GM18507 (cell line): ENCODE data around the gene MSRB1.
"Not testable (repeated sequence)": the region's sequence is repeated elsewhere in the genome, so short reads cannot be mapped to it uniquely, and the experiment has no call there.

Experiments used
- DNase-seq: peaks from one replicate; pipeline ENCODE4 v3.0.0; 2011; ENCODE audit warnings: low read depth; ENCODE audit not compliant: insufficient read length; ENCODE audit errors: extremely low spot score
- FAIRE-seq: peaks from 2 replicates; lab custom pipeline; 2011; peaks lifted over from hg19 to GRCh38; lab: Jason Lieb, UNC

MSRB1 gene

DNA sequence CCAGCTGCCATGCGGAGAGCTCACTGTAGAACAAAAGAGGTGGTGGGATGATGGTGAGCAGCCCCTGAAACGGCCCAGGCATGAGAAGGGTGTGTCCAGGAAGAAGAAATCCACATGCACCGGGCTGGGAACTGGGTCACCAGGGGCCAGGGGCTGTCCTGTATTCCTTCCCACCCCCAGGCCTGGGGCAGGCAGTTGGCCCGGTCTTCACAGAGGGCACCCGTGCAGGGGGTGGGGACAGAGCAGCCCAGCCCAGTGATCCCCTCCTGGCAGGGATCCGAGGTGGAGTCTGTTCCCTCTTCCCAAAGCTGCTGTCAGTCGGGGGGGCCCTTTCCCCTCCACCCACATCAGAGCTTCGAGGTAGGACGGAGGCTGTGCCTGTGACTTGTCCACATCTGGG lies 34.0 kb downstream of the MSRB1 start:
- no peak for FAIRE-seq
- DNase-seq, result no peak

DNA sequence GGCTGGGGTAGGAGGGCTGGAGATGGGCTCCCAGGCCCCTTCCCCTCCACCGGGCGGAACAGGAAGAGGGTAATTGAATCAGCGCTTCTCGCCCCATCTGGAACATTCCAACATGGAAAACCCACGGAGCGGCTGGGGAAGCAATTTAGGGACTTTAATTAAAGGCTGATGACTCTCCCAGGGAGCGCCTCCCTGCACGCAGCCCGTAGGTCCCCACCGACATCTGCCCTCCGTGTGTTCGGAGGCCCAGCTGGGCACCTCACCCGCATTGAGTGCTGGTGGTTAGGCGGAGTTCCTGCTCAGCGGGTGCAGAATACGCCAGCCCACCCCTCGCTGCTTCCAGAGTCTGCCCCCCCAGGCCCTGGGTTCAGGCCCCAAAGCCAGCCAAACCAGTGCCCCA lies 34.8 kb downstream of the MSRB1 start:
- no peak for DNase-seq
- FAIRE-seq, result no peak

DNA sequence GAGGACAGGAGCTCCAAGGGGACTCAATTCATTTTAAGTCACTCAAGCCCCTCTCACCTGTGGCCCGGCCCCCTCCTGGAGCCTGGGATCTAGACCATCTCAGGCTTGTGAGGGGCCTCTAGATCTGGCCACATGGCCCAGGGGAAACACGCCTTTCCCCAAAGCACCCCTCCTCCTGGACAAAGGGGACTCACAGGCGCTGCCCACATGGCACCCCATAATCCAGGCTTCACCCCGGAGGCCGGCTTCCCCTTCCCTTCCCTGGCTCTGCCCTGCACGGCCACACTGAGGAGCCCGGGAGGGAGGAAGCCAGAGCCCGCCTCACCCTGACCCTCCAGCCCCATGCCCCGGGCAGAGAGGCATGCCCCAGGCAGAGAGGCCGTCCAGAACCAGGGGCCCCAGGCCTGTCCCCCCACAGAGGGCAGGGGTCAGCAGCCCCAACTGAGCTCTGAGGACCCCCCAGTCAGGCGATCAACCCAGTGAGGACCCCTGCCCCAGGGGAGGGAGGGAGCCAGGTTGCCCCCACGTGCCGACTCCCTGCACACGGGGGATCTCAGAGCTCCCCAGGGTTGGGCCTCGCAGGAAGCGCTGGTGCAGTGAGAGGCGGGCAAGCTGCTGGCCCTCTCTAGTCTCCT lies 35.7 kb downstream of the MSRB1 start:
- no peak for FAIRE-seq
- DNase-seq, result no peak

DNA sequence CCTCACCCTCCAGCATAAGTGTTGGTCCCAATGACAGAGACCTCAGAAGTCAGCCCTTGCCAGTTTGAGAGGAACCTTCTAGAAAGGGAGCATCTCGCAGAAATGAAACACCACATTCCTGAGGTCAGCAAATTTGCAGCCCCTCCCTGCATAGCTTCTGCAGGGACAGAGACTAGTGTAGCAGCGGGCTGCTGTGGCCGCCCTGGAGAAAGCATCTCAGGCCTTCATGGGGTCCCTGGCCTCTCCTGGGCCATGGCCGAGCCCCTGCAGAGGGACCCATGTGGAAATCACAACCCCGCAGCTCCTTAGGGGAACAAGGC lies 36.2 kb downstream of the MSRB1 start:
- no peak for DNase-seq
- FAIRE-seq, result no peak

DNA sequence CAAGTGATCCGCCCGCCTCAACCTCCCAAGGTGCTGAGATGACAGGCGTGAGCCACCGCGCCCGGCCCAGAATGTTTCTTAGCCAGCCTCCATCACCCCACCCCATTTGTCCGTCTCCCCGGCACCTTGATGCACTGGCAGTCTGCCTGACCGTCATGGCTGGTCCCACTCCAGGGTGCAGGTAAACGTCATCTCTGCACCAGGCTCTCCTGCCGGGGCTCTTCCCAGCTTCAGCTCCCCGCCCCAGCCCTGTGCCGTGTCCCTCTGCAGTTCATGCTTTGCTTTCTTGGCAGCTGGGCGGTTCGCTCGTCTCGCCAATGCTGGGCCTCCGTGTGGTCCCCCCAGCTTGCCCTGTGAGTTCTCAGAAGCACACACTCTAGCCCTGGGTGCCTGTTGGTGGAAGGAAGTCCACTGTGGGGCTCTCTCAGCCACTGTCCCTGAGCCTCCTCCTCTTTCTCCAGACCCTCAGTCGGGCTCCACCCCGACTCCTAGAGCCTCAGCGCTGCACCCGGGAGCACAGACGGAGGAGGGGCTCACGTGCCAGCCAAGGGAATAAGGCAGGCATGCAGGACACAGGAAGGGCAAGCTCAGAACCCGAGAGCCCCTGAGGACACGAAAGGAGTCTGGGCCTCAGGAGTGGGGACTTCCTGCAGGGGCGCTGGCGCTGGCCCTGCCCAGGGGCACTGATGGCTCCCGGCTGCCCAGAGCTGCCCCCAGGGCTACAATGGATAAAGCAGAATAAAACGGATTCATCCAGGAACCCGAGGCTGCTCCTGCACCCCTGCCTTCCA lies 36.7 kb downstream of the MSRB1 start:
- DNase-seq, result no peak
- FAIRE-seq, result no peak

DNA sequence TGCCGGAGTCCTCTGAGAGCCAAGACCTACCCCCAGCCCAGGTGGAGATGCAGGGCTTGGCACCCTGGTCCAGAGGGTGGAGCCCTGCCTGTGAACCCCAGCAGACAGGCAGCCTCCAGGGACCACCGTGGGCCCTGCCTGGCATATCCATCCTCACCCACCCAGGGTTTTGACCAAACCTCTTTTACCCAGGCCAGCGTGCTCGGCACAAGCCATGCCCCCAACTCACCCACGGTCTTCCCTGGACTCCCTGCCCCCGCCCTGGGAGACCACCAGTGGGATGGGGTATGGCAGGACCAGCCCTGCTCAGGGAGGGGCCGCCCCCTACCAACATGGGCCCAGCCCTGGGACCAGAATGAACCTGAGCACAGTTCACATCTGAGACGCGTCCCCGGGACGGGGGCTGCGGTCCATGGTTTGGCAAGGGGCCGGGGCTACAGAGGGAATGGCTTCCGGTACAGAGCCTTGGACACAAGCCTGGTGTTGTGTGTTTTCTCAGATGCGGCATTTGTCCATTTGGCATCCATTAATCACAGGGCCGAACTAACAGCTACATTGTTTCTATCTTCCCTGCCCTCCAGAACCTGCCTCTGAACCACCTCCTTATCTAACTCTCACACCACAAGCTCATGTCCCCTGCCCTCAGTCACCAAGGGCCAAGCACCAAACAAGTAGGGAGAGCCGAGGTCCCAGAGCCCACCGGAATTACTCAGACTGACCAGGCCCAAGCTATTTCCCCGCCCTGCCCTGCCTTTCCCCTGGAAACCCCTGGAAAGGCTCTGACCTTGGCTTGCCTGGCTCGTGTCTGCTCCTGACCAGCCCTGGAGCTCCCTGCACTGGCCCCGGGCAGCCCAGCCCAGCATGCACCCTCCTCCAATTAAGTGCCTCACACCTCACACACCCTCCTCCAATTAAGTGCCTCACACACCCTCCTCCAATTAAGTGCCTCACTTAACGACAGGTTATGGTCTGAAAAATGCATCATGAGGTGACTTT lies 38.9 kb downstream of the MSRB1 start:
- no peak for DNase-seq
- no peak for FAIRE-seq

DNA sequence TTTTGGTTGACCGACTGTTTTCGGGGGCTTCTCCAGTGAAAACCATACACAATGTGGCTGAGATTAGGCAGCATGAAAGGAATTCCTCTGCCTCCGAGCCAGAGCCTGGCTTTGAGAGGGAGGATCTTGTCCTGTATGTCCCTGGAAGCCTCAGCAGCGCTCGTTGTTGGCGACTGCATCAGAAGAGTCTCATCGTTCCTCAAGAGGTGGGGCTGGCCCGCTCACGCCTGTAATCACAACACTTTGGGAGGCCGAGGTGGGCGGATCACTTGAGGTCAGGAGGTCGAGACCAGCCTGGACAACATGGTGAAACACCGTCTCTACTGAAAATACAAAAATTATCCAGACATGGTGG lies 39.8 kb downstream of the MSRB1 start:
- DNase-seq, result no peak

DNA sequence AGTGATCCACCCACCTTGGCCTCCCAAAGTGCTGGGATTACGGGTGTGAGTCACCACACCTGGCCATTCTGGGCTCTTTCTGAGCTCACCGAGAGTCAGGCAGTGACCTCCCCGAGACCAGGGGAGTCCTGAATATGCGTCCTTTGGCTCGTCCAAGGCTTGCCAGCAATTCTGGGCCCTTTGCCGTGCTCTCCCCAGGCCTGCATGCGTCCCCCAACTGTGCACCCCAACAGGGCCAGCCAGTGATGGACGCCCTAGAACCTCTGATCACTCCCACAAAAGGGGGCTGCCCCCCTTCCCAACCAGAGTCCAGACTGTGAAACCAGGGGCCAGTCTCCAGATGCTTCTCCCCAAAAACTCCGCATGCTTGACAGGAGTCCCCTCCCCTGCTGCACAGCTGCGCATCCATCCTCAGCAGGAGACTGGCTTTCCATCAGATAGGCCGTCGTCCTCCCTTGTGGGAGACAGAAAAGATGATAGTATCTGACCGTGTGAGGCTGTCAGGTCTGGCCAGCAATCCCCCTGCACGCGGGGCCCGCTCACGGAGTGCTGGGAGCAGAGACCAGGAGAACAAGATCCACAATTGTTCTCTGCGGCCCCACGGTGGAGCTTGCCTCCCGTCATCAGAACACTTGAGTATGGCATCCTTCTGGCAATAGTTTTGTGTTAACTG lies 40.3 kb downstream of the MSRB1 start:
- FAIRE-seq, result no peak
- no peak for DNase-seq

More for the DNA sequence above, 39.8 kb downstream of the MSRB1 start:
- FAIRE-seq, result no peak

DNA sequence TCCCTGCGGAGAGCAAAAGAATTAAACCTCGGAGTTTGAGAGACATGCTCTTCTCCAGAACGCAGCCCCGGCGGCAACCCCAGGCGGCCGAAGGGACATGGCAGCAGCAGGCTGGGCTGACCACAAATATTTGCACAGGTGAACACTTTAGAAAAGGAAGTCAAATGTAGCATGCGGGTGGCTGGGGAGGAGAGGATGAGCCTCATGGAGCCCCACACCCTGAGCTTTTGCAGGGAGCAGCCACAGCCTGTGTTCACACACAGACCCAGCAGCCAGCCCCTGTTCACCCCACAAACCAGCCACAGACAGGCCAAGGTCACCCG lies 42.6 kb downstream of the MSRB1 start:
- DNase-seq (no peak), FAIRE-seq (no peak)

DNA sequence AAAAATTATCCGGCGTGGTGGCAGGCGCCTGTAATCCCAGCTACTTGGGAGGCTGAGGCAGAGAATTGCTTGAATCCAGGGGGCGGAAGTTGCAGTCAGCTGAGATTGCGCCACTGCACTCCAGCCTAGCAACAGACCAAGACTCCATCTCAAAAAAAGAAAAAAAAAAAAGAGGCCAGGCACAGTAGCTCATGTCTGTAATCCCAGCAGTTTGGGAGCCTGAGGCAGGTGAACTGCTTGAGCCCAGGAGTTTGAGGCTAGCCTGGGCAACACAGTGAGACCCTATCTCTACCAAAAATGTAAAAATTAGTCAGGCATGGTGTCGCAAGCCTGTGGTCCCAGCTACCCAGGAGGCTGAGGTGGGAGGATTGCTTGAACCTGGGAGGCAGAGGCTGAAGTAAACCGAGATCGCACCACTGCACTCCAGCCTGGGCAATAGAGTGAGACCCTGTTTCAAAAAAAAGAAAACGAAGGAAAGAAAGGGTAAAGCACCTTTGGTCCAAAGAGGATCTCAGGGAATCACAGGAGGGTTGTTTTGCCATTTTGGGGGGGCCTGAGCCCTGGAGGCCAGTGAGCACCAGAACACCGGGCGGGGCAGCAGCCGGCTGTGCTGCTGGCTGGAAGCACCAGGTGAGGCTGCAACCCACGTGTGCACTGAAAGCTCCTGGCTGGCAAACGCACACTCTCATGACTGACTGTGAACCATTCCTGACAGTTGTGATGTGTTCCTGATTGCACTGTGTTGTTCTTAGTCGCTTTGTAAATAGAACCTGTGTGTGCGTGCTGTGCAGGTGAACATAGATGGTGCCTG lies 43.2 kb downstream of the MSRB1 start:
- DNase-seq (no peak), FAIRE-seq (no peak)

DNA sequence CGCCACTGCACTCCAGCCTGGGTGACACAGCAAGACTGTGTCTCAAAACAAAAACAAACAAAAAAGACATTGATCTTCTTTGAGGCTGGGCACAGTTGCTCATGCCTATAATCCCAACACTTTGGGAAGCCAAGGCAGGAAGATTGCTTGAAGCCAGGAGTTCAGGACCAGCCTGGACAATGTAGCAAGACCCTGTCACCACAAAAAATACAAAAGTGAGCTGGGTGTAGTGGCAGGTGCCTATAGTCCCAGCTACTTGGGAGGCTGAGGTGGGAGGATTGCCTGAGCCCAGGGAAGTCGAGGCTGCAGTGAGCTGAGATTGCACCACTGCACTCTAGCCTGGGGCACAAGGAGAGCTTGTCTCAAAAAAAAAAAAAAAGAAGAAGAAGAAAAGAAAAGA lies 45.3 kb downstream of the MSRB1 start:
- DNase-seq, FAIRE-seq: not testable (repeated sequence)

DNA sequence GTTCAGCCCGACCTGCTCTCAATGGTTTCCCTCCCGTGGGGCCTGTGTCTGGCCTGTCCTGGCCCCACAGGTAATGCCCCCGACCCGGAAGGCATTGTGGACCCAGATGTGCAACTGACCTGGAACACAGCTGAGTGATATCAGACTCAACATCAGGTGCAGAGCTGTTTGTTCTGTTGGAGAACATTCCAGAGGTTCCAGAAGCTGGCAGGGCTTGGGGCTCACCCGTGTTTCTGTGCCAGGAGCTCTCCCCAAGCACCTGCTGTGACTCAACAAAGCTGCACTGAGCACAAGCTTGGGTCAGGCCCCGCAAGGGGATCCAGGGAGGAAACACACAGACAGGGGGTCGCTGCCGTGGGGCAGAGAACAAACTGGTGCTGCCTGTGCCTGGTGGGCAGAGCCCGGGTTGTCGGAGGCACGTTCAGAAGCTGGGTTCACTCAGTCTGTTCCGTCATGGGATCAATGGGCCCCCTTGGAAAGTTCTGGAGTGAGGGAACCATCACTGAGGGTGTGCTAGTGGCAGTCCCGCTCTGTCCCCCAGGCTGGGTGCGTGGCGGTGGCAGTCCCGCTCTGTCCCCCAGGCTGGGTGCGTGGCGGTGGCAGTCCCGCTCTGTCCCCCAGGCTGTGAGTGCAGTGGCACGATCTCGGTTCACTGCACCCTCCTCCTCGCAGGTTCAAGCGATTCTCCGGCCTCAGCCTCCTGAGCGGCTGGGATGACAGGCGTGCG lies 46.9 kb downstream of the MSRB1 start:
- no peak for FAIRE-seq
- no peak for DNase-seq

DNA sequence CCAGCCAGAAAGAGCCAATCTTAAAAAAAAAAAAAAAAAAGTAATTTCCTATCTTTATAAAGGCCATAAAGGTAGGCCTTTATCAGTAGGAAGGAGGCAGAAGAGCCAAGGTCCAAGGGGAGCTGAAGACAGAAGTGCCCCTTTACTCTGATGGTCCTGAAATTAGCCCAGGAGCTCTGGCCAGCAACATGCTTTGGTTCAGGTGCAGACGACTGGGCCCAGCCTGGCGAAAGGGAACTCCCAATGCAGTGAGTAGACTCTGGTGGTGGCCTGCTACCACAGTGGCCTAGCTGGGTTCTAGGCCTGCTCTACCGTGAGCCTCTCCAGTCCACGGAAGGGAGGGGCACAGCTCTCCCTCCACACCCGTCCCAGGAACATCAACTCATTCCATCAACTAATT lies 47.9 kb downstream of the MSRB1 start:
- DNase-seq (no peak), FAIRE-seq (no peak)

DNA sequence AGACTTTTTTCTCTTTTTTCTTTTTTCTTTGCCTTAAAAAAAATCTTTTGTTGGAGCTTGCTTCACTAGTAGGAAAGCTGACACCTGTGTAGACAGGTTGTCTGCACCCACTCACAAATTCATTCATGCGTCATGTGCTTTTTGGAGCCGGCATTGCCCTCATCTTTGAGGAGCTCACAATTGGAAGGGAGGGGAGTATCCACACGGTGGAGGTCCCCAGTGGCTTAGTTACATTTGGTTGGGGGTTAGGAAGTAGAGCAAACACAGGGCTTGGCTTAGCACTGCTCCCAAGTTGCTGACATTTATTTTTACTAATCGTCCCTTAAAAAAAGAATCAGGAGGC lies 52.3 kb downstream of the MSRB1 start:
- FAIRE-seq (no peak), DNase-seq (no peak)

DNA sequence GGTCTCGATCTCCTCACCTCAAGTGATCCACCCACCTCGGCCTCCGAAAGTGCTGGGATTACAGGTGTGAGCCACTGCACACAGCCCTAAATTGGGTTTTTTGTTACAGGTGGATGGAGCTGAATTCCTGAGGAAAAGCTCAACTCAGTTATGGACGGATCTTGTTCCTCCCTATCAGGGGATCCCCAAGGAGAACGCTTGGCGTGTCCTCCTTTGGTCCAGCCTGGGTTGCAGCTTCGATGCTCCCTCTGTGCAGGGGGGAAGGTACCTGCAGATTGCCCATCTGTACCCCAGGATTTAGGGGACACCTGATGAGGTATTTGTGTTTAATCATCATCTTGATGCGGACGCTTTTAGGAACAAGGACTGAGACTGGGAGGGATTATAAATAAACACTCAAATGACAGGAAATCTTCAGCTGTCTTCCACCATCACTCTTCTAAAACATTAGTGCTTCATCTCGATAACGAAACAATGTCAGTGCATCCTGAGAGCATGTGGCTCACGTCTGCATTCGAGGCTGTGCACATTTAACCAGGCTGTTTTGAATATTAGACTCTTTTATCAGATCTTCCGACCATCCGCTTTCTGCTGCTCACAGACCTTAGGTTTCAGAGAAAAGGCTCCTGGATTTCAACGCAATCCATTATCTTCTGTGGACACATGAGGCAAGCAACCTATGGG lies 52.8 kb downstream of the MSRB1 start:
- no peak for FAIRE-seq
- DNase-seq, result no peak
